BJ (cell line): ENCODE measurements around the gene GGCX. TPM values are rescaled to one million over a fixed set of nuclear protein-coding genes. Genes with fewer than 3 reads are reported as not detected.

Experiments used
- CTCF ChIA-PET: fragments of 350-600 bp; formaldehyde crosslinking; extraction: SDS; loops from one replicate; lab custom pipeline; 2021; ENCODE audit warnings: antibody characterized with exemption, inconsistent platforms; lab: Yijun Ruan, JAX
- POLR2A ChIA-PET: fragments of 300-600 bp; sonication (Branson Sonifier 250); formaldehyde crosslinking; extraction: SDS; loops from one replicate; lab custom pipeline; 2021; ENCODE audit warnings: antibody characterized with exemption; lab: Charles Lee
- DNase-seq: peaks from one replicate; pipeline ENCODE4 v3.0.0-alpha.2; 2011; ENCODE audit warnings: low read depth
- H3K27me3 ChIP-seq: 2 replicates; pipeline ENCODE4 v1.6.0; 2011; ENCODE audit warnings: low read length; ENCODE audit not compliant: control insufficient read depth, insufficient read depth
- H3K36me3 ChIP-seq: 2 replicates; pipeline ENCODE4 v1.5.1; 2011; ENCODE audit warnings: low read length; ENCODE audit not compliant: control insufficient read depth, insufficient read depth
- H3K4me3 ChIP-seq: 2 replicates; pipeline ENCODE4 v1.5.1; 2011; ENCODE audit warnings: low read depth, mild to moderate bottlenecking, control low read depth, low read length
- CTCF ChIP-seq: IDR thresholded peaks from 2 replicates; pipeline ENCODE4 v1.5.1; 2011; ENCODE audit warnings: low read depth, mild to moderate bottlenecking, control low read depth, inconsistent platforms, low read length, moderate library complexity; ENCODE audit not compliant: insufficient read depth
- polyA plus RNA-seq: library from polyadenylated mRNA; depleted of rRNA; stranded (reverse); fragments of >200 nt; gene quantifications from 2 replicates; pipeline ENCODE4 v1.2.3, GENCODE V29; 2011

Gene GGCX
- polyA plus RNA-seq, 1 experiment: 45.9 TPM

GRCh38 chr2:85525567-85525966 is 35.7 kb downstream of the GGCX start:
- no peak for TF ChIP-seq CTCF
- ChIA-PET POLR2A (no interaction called here), CTCF (interaction anchor here (1.5 kb wide), 1 partner anchor 13 kb away, joined by 3 read pairs; the partner anchor contains the start of gene MAT2A)
- Histone ChIP-seq H3K36me3 (no peaks in the 10 kb centered on the region), H3K27me3 (peaks cover 2% of the 10 kb centered on the region; the same call in 1 of the 2 replicates), H3K4me3 (no peak overlapping the region)
- DNase-seq: no peak

- Histone ChIP-seq H3K4me3 (no peak overlapping the region), H3K27me3 (peaks cover 2% of the 10 kb centered on the region; the same call in 1 of the 2 replicates), H3K36me3 (no peaks in the 10 kb centered on the region)
- no peak for DNase-seq
- TF ChIP-seq CTCF: no peak
- ChIA-PET CTCF (interaction anchor here (0.6 to 1.7 kb wide), 4 partner anchors 12 to 133 kb away, joined by 3 to 5 read pairs (median 4); partner anchors contain the start of gene MAT2A), POLR2A (no interaction called here)
Observed at GRCh38 chr2:85525029-85525428, 36.3 kb downstream of the GGCX start.

- peaks cover 2% of the 10 kb centered on the region; the same call in 1 of the 2 replicates for H3K27me3 ChIP-seq
- POLR2A ChIA-PET: no interaction called here
Observed at GRCh38 chr2:85524336-85524908, 36.9 kb downstream of the GGCX start.

GRCh38 chr2:85523903-85524335 is 37.4 kb downstream of the GGCX start:
- POLR2A ChIA-PET: no interaction called here
- CTCF ChIA-PET: interaction anchor here (0.7 to 1.7 kb wide), 4 partner anchors 13 to 132 kb away, joined by 3 to 5 read pairs (median 4); partner anchors contain the start of gene MAT2A
- H3K27me3 ChIP-seq: peaks cover 2% of the 10 kb centered on the region; the same call in 1 of the 2 replicates
- no peak overlapping the region for H3K4me3 ChIP-seq
- DNase-seq: no peak
- no peak for TF ChIP-seq CTCF
- no peaks in the 10 kb centered on the region for H3K36me3 ChIP-seq

More at GRCh38 chr2:85524336-85524908, 36.9 kb downstream of the GGCX start:
- CTCF ChIA-PET: interaction anchor here (0.6 to 1.7 kb wide), 5 partner anchors 13 to 133 kb away, joined by 3 to 5 read pairs (median 3); partner anchors contain the start of gene MAT2A
- TF ChIP-seq CTCF: no peak
- no peak for DNase-seq
- Histone ChIP-seq H3K4me3 (no peak overlapping the region), H3K36me3 (no peaks in the 10 kb centered on the region)

GRCh38 chr2:85523062-85523902 is 38.0 kb downstream of the GGCX start:
- Histone ChIP-seq H3K27me3 (peaks cover 2% of the 10 kb centered on the region; the same call in 1 of the 2 replicates), H3K36me3 (no peaks in the 10 kb centered on the region), H3K4me3 (no peak overlapping the region)
- ChIA-PET POLR2A (no interaction called here), CTCF (interaction anchor here (0.7 to 1.7 kb wide), 3 partner anchors 14 to 131 kb away, joined by 3 to 5 read pairs (median 4); no protein-coding TSS in a partner anchor)
- TF ChIP-seq CTCF: no peak
- DNase-seq: no peak
